ENCODE results near the gene ERICH3. TPM values are rescaled to one million over a fixed set of nuclear protein-coding genes. Genes with fewer than 3 reads are reported as not detected.

ERICH3 gene
- total and polyA plus RNA-seq, 4 donors = 3.0 to 20.7 (median 11.2) TPM

GRCh38 chr1:74684301-74684700, 10.7 kb upstream of the ERICH3 start:
- Histone ChIP-seq H3K9me3 (ENCODE audit: control insufficient read depth in 4 of 4, insufficient read depth in 3 of 4, low read length in 3 of 4) (no peaks in the 10 kb centered on the region), H3K4me1 (ENCODE audit: control insufficient read depth in 5 of 5, insufficient read depth in 5 of 5, low read length in 5 of 5) (no peaks in the 10 kb centered on the region), H3K27ac (ENCODE audit: low read depth in 1 of 2, low read length in 1 of 2) (no peak overlapping the region), H3K9ac (ENCODE audit: insufficient read depth in 1 of 2, low read length in 2 of 2) (no peak overlapping the region), H3K4me3 (no peak overlapping the region), H3K36me3 (ENCODE audit: control insufficient read depth in 4 of 4, insufficient read depth in 4 of 4, low read length in 4 of 4) (no peaks in the 10 kb centered on the region), H3K27me3 (ENCODE audit: control insufficient read depth in 3 of 3, insufficient read depth in 3 of 3, low read length in 2 of 3) (peaks cover 0 to 3% (median 0%) of the 10 kb centered on the region in 3 donors)
- 95 to 96% methylated on average over 2 of the region's 2 CpGs for WGBS, 2 donors
- DNase-seq = no peak
- ATAC-seq (ENCODE audit: insufficient read depth, low FRiP score) = no peak
- TF ChIP-seq CTCF (IDR thresholded peaks at IDR 0.05; ENCODE audit: control extremely low read depth, extremely low read depth) = no peak

GRCh38 chr1:74683656-74684055, 10.1 kb upstream of the ERICH3 start:
- Histone ChIP-seq H3K27ac (ENCODE audit: low read depth in 1 of 2, low read length in 1 of 2) (no peak overlapping the region), H3K27me3 (ENCODE audit: control insufficient read depth in 3 of 3, insufficient read depth in 3 of 3, low read length in 2 of 3) (peaks cover 0 to 3% (median 0%) of the 10 kb centered on the region in 3 donors), H3K36me3 (ENCODE audit: control insufficient read depth in 4 of 4, insufficient read depth in 4 of 4, low read length in 4 of 4) (no peaks in the 10 kb centered on the region), H3K4me3 (no peak overlapping the region), H3K9ac (ENCODE audit: insufficient read depth in 1 of 2, low read length in 2 of 2) (no peak overlapping the region), H3K9me3 (ENCODE audit: control insufficient read depth in 4 of 4, insufficient read depth in 3 of 4, low read length in 3 of 4) (no peaks in the 10 kb centered on the region), H3K4me1 (ENCODE audit: control insufficient read depth in 5 of 5, insufficient read depth in 5 of 5, low read length in 5 of 5) (no peaks in the 10 kb centered on the region)
- no peak for TF ChIP-seq CTCF (IDR thresholded peaks at IDR 0.05; ENCODE audit: control extremely low read depth, extremely low read depth)
- no peak for DNase-seq
- ATAC-seq (ENCODE audit: insufficient read depth, low FRiP score) = no peak

DNA sequence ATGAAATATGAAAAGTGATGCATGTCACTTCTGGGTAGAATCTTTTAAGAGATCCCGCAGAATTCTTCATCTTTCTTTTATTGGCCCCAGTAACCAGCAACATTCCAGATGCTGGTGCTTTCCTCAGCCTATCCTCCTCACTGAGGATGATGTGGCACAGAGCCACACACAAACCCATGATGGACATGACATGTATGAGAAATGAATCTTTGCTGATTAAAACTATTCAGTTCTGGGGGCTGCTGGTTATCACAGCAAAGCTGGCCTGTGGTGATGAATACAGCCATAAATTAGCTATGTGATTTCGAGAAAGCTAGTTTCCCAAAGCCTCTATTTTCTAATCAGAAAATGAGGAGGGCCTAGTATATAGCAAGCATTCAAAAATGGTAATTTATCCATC, 8.3 kb upstream of the ERICH3 start:
- no peak for TF ChIP-seq CTCF (IDR thresholded peaks at IDR 0.05; ENCODE audit: control extremely low read depth, extremely low read depth)
- WGBS, 2 donors = 76 to 86% methylated on average over 2 of the region's 2 CpGs

GRCh38 chr1:74681449-74681848, 7.9 kb upstream of the ERICH3 start:
- ATAC-seq (ENCODE audit: insufficient read depth, low FRiP score) = no peak
- no peaks in the 10 kb centered on the region for H3K9me3 ChIP-seq (ENCODE audit: control insufficient read depth in 4 of 4, insufficient read depth in 3 of 4, low read length in 3 of 4)
- no peaks in the 10 kb centered on the region for H3K36me3 ChIP-seq (ENCODE audit: control insufficient read depth in 4 of 4, insufficient read depth in 4 of 4, low read length in 4 of 4)
- H3K27ac ChIP-seq (ENCODE audit: low read depth in 1 of 2, low read length in 1 of 2) = no peak overlapping the region
- no peak overlapping the region for H3K9ac ChIP-seq (ENCODE audit: insufficient read depth in 1 of 2, low read length in 2 of 2)
- no peak overlapping the region for H3K4me3 ChIP-seq
- no peak for DNase-seq
- H3K4me1 ChIP-seq (ENCODE audit: control insufficient read depth in 5 of 5, insufficient read depth in 5 of 5, low read length in 5 of 5) = no peaks in the 10 kb centered on the region
- H3K27me3 ChIP-seq (ENCODE audit: control insufficient read depth in 3 of 3, insufficient read depth in 3 of 3, low read length in 2 of 3) = peaks cover 0 to 3% (median 0%) of the 10 kb centered on the region in 3 donors
- no peak for TF ChIP-seq CTCF (IDR thresholded peaks at IDR 0.05; ENCODE audit: control extremely low read depth, extremely low read depth)
- 75 to 85% methylated on average over 4 of the region's 4 CpGs for WGBS, 2 donors

More for the DNA sequence above, 8.3 kb upstream of the ERICH3 start:
- ATAC-seq (ENCODE audit: insufficient read depth, low FRiP score) (no peak), DNase-seq (no peak)
- H3K27me3 ChIP-seq (ENCODE audit: control insufficient read depth in 3 of 3, insufficient read depth in 3 of 3, low read length in 2 of 3) = peaks cover 0 to 3% (median 0%) of the 10 kb centered on the region in 3 donors
- no peaks in the 10 kb centered on the region for H3K4me1 ChIP-seq (ENCODE audit: control insufficient read depth in 5 of 5, insufficient read depth in 5 of 5, low read length in 5 of 5)
- no peaks in the 10 kb centered on the region for H3K36me3 ChIP-seq (ENCODE audit: control insufficient read depth in 4 of 4, insufficient read depth in 4 of 4, low read length in 4 of 4)
- no peak overlapping the region for H3K4me3 ChIP-seq
- no peak overlapping the region for H3K9ac ChIP-seq (ENCODE audit: insufficient read depth in 1 of 2, low read length in 2 of 2)
- no peaks in the 10 kb centered on the region for H3K9me3 ChIP-seq (ENCODE audit: control insufficient read depth in 4 of 4, insufficient read depth in 3 of 4, low read length in 3 of 4)
- no peak overlapping the region for H3K27ac ChIP-seq (ENCODE audit: low read depth in 1 of 2, low read length in 1 of 2)
